Prostate gland (tissue), 2 donors: Measurements from ENCODE around the gene UBE2L3. TPM values are rescaled to one million over a fixed set of nuclear protein-coding genes. Genes with fewer than 3 reads are reported as not detected.
"Not testable (repeated sequence)": the region's sequence is repeated elsewhere in the genome, so short reads cannot be mapped to it uniquely, and the experiment has no call there.

ENCODE experiments used
- DNase-seq: peaks from one replicate; pipeline ENCODE4 v3.0.0-alpha.2; 2019; ENCODE audit warnings: low spot score
- H3K27ac ChIP-seq, 2 donors: fragments of 200-600 bp; sonication (generic); 2 replicates each; pipeline ENCODE4 v1.5.1; 2017 to 2019
- H3K27me3 ChIP-seq: fragments of 200-600 bp; sonication (generic); replicated peaks from 2 replicates; pipeline ENCODE4 v1.5.1; 2019; ENCODE audit not compliant: insufficient read depth
- H3K36me3 ChIP-seq, 2 donors: fragments of 200-600 bp; sonication (generic); 1 replicate in 1 of 2; 2 replicates in 1 of 2; pipeline versions ENCODE4 v1.5.1 to v1.8.1; 2017 to 2019
- H3K4me1 ChIP-seq: fragments of 200-600 bp; sonication (generic); replicated peaks from 2 replicates; pipeline ENCODE4 v1.5.1; 2019
- H3K4me3 ChIP-seq, 2 donors: fragments of 200-600 bp; sonication (generic); 2 replicates each; pipeline ENCODE4 v1.5.1; 2017 to 2019
- H3K9me3 ChIP-seq: fragments of 200-600 bp; sonication (generic); 2 replicates; pipeline ENCODE4 v1.5.1; 2017
- POLR2A ChIP-seq: fragments of 450-650 bp; IDR thresholded peaks from one replicate; pipeline ENCODE4 v1.6.1; 2016; ENCODE audit warnings: antibody characterized with exemption, mild to moderate bottlenecking
- POLR2AphosphoS5 ChIP-seq: sonication (generic); formaldehyde crosslinking; IDR thresholded peaks from one replicate; pipeline ENCODE4 v1.6.1; 2017; ENCODE audit warnings: antibody characterized with exemption
- WGBS: methylation state at CpG from one replicate; pipeline ENCODE4 v1.1.5; 2018; 5-methylcytosine and 5-hydroxymethylcytosine counted together
- intact Hi-C: fragments of 100-400 bp; cut with DNase I; formaldehyde crosslinking; loops from one replicate; pipeline ENCODE4 v1.14.2; 2022
- total RNA-seq, 2 donors: library from RNA; depleted of rRNA; stranded (reverse); fragments of >200 nt; gene quantifications; one replicate each; pipeline ENCODE4 v1.1.0, GENCODE V29; 2016
- TF ChIP-seq, protein P1 (sequence below), 4 experiments: fragments of 200-600 bp in 2 of 4; fragments of 450-650 bp in 2 of 4; sonication (generic) in 2 of 4; IDR thresholded peaks; 1 replicate in 3 of 4; 2 replicates in 1 of 4; pipeline ENCODE4 v1.5.1; 2016 to 2019; ENCODE audit warnings: antibody characterized with exemption in 4 of 4, mild to moderate bottlenecking in 2 of 4, moderate library complexity in 2 of 4

UBE2L3 gene
- total RNA-seq, 2 donors from 2014 or later = 61.7 to 78.1 TPM

GRCh38 chr22:21615731-21616130 is 48.2 kb downstream of the UBE2L3 start:
- TF ChIP-seq, protein P1, sequence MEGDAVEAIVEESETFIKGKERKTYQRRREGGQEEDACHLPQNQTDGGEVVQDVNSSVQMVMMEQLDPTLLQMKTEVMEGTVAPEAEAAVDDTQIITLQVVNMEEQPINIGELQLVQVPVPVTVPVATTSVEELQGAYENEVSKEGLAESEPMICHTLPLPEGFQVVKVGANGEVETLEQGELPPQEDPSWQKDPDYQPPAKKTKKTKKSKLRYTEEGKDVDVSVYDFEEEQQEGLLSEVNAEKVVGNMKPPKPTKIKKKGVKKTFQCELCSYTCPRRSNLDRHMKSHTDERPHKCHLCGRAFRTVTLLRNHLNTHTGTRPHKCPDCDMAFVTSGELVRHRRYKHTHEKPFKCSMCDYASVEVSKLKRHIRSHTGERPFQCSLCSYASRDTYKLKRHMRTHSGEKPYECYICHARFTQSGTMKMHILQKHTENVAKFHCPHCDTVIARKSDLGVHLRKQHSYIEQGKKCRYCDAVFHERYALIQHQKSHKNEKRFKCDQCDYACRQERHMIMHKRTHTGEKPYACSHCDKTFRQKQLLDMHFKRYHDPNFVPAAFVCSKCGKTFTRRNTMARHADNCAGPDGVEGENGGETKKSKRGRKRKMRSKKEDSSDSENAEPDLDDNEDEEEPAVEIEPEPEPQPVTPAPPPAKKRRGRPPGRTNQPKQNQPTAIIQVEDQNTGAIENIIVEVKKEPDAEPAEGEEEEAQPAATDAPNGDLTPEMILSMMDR (IDR thresholded peaks at IDR 0.05) = no peak
- TF ChIP-seq POLR2AphosphoS5 = no peak
- no peak for TF ChIP-seq POLR2A
- Histone ChIP-seq H3K4me3 (no peak overlapping the region), H3K4me1 (no peaks in the 10 kb centered on the region), H3K27me3 (no peaks in the 10 kb centered on the region), H3K9me3 (no peaks in the 10 kb centered on the region), H3K27ac (no peak overlapping the region), H3K36me3 (peaks cover 0 to 6% of the 10 kb centered on the region in 2 donors)
- WGBS = 77% methylated on average over 4 of the region's 4 CpGs
- no peak for DNase-seq
- intact Hi-C loops = no loop called here

GRCh38 chr22:21617337-21617736 is 49.8 kb downstream of the UBE2L3 start:
- H3K4me1 ChIP-seq, H3K4me3 ChIP-seq, H3K36me3 ChIP-seq, H3K9me3 ChIP-seq, intact Hi-C loops, DNase-seq, H3K27ac ChIP-seq, H3K27me3 ChIP-seq: not testable (repeated sequence)
- 97% methylated on average over 6 of the region's 6 CpGs for WGBS

DNA sequence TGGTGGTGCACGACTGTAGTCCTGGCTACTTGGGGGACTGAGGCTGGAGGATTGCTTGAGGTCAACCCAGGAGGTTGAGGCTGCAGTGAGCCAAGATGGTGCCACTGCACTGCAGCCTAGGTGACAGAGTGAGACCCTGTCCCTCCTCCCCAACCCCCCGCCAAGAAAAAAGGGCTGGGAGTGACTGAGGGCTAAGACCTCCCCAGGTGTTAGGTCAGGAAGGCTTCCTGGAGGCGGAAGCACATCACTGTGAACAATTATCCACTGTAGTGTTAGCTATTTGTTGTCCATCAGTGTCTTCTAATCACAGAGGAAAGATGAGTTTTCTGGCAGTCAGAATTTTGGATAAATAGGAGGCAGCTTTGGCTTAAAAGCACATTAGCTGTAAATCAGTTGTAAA is 53.5 kb downstream of the UBE2L3 start:
- DNase-seq = no peak
- TF ChIP-seq POLR2AphosphoS5 = no peak
- TF ChIP-seq, protein P1 (IDR thresholded peaks at IDR 0.05) = no peak
- no peak for TF ChIP-seq POLR2A
- no peak overlapping the region for H3K4me3 ChIP-seq
- no peaks in the 10 kb centered on the region for H3K27me3 ChIP-seq
- intact Hi-C loops = no loop called here
- H3K4me1 ChIP-seq = peaks cover 11% of the 10 kb centered on the region
- H3K9me3 ChIP-seq = no peaks in the 10 kb centered on the region
- H3K36me3 ChIP-seq = no peaks in the 10 kb centered on the region
- WGBS = 91% methylated on average over 3 of the region's 3 CpGs
- H3K27ac ChIP-seq = no peak overlapping the region

DNA sequence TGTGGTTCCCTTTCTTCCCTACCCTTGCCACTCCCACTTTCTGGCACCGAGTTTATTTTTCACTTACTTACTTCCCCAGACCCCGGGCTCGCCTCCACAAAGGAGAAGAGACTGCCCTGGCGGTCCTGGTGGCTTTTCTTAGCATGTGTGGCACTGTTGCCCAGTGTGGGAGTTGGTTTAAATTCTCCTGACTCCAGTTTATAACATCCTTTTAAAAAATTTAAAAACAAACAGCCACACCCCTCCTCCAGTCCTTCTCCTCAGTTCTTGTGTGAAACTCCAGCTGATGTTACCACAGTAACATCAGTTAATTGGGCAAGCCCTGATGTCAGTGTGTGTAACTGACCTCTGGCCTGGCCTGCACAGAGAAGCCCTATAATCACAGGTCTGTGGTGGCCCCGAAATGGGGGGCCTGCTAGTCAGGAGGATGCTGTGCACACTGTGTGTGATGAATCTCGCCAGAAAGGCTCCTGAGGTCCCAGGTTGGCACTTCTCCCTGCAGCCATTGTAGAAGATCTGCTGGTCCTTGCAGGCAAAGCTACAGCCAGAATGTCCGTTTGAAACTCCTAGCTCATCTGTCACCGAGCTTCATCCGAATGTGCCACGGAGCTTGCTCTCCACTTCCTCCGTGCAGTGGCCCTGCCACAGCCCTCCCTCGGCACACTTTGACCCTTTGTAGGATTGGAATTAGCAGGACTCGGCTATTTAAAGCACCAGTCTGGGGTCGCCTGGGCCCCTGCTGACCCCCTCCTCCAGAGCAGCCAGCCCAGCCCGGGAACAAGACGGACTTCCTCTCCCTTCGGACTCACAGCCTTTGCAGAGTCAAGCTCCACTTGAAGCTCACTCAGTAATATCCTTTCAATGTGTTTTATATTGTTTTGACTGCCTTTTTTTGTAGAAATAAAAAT is 54.8 kb downstream of the UBE2L3 start:
- intact Hi-C loops = no loop called here
- WGBS = 72% methylated on average over 17 of the region's 17 CpGs

DNA sequence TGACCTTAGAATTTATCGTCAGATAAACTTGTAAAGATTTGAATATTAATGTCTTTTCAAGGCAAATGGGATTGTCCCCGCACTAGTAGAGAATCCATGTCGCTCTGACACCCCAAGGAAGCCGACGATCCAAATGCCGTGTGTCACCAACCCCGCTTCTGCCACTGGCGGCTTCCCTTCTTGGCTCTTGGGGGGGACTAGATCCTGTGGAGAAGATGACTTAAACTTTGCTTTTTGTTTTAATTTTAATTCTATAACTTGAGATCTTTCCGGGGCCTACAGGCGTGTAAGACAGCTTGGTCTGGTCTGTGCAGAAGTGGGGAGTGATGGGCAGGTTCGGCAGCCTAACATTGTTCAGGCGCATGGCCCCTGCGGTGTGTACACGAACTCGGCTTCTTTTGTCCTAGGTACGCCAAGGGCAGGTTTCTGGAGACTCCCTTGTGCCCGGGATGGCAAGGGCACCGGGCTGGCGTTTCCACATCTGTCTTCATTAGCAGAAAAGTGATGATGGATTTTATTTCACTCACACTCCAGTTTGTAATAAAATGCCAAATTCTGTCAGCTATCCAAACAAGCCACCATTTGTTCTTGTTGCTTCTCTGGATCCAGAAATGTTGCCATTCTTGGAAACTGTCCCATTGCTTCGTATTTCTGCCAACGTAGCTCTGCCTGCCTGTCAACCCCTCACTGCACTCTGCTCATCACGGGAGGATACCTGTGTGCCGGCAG is 55.6 kb downstream of the UBE2L3 start:
- peak overlapping the region in 1 of 2 donors; percentile 38 for H3K27ac ChIP-seq
- no peaks in the 10 kb centered on the region for H3K36me3 ChIP-seq
- 57% methylated on average over 23 of the region's 23 CpGs for whole genome bisulfite sequencing
- H3K4me3 ChIP-seq = no peak overlapping the region
- DNase-seq = no peak
- no peaks in the 10 kb centered on the region for H3K27me3 ChIP-seq
- peaks cover 11% of the 10 kb centered on the region for H3K4me1 ChIP-seq
- H3K9me3 ChIP-seq = no peaks in the 10 kb centered on the region
- TF ChIP-seq POLR2AphosphoS5 = no peak
- TF ChIP-seq, protein P1 (IDR thresholded peaks at IDR 0.05) = no peak
- TF ChIP-seq POLR2A = no peak
- intact Hi-C loops = no loop called here

More for the DNA sequence above, 54.8 kb downstream of the UBE2L3 start:
- no peak overlapping the region for H3K27ac ChIP-seq
- no peak for DNase-seq
- H3K9me3 ChIP-seq = no peaks in the 10 kb centered on the region
- no peaks in the 10 kb centered on the region for H3K36me3 ChIP-seq
- H3K27me3 ChIP-seq = no peaks in the 10 kb centered on the region
- TF ChIP-seq POLR2AphosphoS5 (no peak), POLR2A (no peak)
- TF ChIP-seq, protein P1 (IDR thresholded peaks at IDR 0.05) = no peak
- peaks cover 11% of the 10 kb centered on the region for H3K4me1 ChIP-seq
- H3K4me3 ChIP-seq = no peak overlapping the region
